Epithelial cell of proximal tubule (primary cell): ENCODE measurements around the gene PSME2. TPM values are rescaled to one million over a fixed set of nuclear protein-coding genes. Genes with fewer than 3 reads are reported as not detected.

Experiments used
- DNase-seq: peaks from one replicate; pipeline ENCODE4 v3.0.0-alpha.2; 2011; ENCODE audit warnings: low read depth
- H3K4me3 ChIP-seq: 2 replicates; pipeline ENCODE4 v1.5.1; 2011; ENCODE audit warnings: low read depth, mild to moderate bottlenecking, low read length
- CTCF ChIP-seq: conservative IDR thresholded peaks from 2 replicates; pipeline ENCODE4 v1.5.1; 2012; ENCODE audit warnings: low read depth, mild to moderate bottlenecking, low read length
- total RNA-seq: library from RNA; depleted of rRNA; stranded (reverse); fragments of >200 nt; gene quantifications from 2 replicates; pipeline ENCODE4 v1.2.3, GENCODE V29; 2015

Gene PSME2
- total RNA-seq, 1 donor from 2014 or later, result 156 TPM

- no peak for TF ChIP-seq CTCF
- no peak for DNase-seq
- H3K4me3 ChIP-seq, result no peak overlapping the region
Observed at GRCh38 chr14:24100197-24100981, 46.0 kb downstream of the PSME2 start.

GRCh38 chr14:24098927-24099813 is 47.2 kb downstream of the PSME2 start:
- no peak for DNase-seq

GRCh38 chr14:24098229-24098926 is 48.0 kb downstream of the PSME2 start:
- TF ChIP-seq CTCF, result no peak
- H3K4me3 ChIP-seq, result no peak overlapping the region
- no peak for DNase-seq

More at GRCh38 chr14:24098927-24099813, 47.2 kb downstream of the PSME2 start:
- H3K4me3 ChIP-seq, result no peak overlapping the region
- TF ChIP-seq CTCF, result no peak

GRCh38 chr14:24096545-24097181 is 49.7 kb downstream of the PSME2 start:
- TF ChIP-seq CTCF, result no peak
- no peak for DNase-seq
- no peak overlapping the region for H3K4me3 ChIP-seq

- no peak for DNase-seq
- TF ChIP-seq CTCF, result no peak
- peak overlapping the region; percentile 94 for H3K4me3 ChIP-seq
Observed at GRCh38 chr14:24095271-24096068, 50.9 kb downstream of the PSME2 start.

DNA sequence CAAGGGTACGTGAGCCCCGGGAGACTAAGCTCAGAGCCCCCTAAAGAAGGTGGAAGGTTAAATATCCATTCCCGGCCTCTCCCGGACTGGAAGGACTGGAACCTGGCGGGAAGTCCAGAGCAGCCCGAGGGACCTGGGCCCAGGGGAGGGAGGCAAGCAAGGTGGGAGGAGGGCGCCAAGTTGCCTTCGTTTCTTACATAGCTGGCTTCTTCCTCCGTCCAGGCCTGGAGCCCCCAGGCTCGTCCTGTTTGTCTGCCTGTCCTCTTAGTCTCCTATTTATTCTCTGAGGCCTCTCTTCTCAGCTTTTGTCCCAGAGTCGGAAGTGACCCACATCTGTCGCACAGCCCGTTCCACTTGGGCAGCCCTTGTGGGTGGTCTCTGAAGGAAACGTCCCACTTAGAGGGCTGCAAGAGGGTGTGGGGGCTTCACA is 51.6 kb downstream of the PSME2 start:
- no peak for DNase-seq
- H3K4me3 ChIP-seq, result peak overlapping the region; percentile 94
- TF ChIP-seq CTCF, result no peak
